ENCODE results near the gene GPR151. TPM values are rescaled to one million over a fixed set of nuclear protein-coding genes. Genes with fewer than 3 reads are reported as not detected.

The GPR151 gene
- total RNA-seq, result not detected

GRCh38 chr5:146516151-146516475 is at the start of gene GPR151:
GPR151 (minus strand) TSS chr5:146516190; CDS start chr5:146516113, 77 bp downstream.

Small RNA genes lying within 50 kb of the gene (small RNA-seq; reads per million reads assigned to genes)
- 0 reads per million in 2 donors for gene RF02271

Other genes starting within 250 kb of the GPR151 start
- gene POU4F3, start 177.4 kb downstream of the GPR151 start, total RNA-seq, result under 1 TPM in 1 of 2 donors, not detected in 1; 0.34 TPM
- gene TCERG1, start 68.9 kb downstream of the GPR151 start, total RNA-seq, result 10 to 100 TPM; 43.0 to 58.3 TPM

Measured in melanocyte of skin (primary cell).